GM12878 (cell line): ENCODE data around the gene TNIP2. TPM values are rescaled to one million over a fixed set of nuclear protein-coding genes. Genes with fewer than 3 reads are reported as not detected.
A peak's percentile ranks its signal among the peaks of the same experiment; 100 is the strongest.

Source experiments
- ATAC-seq: fragments of 200-7000 bp; cut with Tn5 transposase; 3 replicates; pipeline ENCODE4 v1.9.1; 2020; ENCODE audit warnings: mild to moderate bottlenecking, moderate library complexity
- BruUV-seq: library from RNA; stranded (reverse); fragments of 400-500 nt; replicated peaks from 2 replicates; lab custom pipeline; 2021; lab: Mats Ljungman, UMichigan
- CTCF ChIA-PET: fragments of 300-600 bp; sonication (Branson Sonifier 250); formaldehyde crosslinking; extraction: SDS; loops from one replicate; lab custom pipeline; 2021; ENCODE audit warnings: inconsistent platforms; lab: Yijun Ruan, JAX
- POLR2A ChIA-PET: fragments of 350-600 bp; formaldehyde crosslinking; extraction: SDS; loops from one replicate; lab custom pipeline; 2021; ENCODE audit warnings: inconsistent platforms; lab: Charles Lee
- RAD21 ChIA-PET: fragments of 300-600 bp; sonication (Branson Sonifier 250); formaldehyde crosslinking; loops from one replicate; lab custom pipeline; 2023; ENCODE audit warnings: antibody characterized with exemption; ENCODE audit not compliant: unreplicated experiment; lab: Charles Lee
- SMC1A ChIA-PET: fragments of 300-600 bp; sonication (Branson Sonifier 250); formaldehyde crosslinking; loops from one replicate; lab custom pipeline; 2023; ENCODE audit not compliant: unreplicated experiment, uncharacterized antibody; lab: Charles Lee
- DNase-seq: peaks from one replicate; pipeline ENCODE4 v3.0.0-alpha.2; 2011; ENCODE audit warnings: low read depth, low spot score
- FAIRE-seq: peaks from 3 replicates; lab custom pipeline; 2011; peaks lifted over from hg19 to GRCh38; lab: Jason Lieb, UNC
- H2AFZ ChIP-seq: 2 replicates; pipeline ENCODE4 v1.6.0; 2011; ENCODE audit warnings: low read depth, low read length, control low read depth; ENCODE audit not compliant: control insufficient read depth
- H3K27ac ChIP-seq: 2 replicates; pipeline ENCODE4 v1.5.1; 2011; ENCODE audit warnings: control low read depth; ENCODE audit not compliant: control insufficient read depth, insufficient read depth
- H3K27me3 ChIP-seq, 2 experiments: replicated peaks in 1 of 2; 2 replicates each; pipeline versions ENCODE4 v1.6.0 to v1.6.1; 2011; ENCODE audit warnings: low read length in 1 of 2; ENCODE audit not compliant: control insufficient read depth in 2 of 2, insufficient read depth in 2 of 2
- H3K36me3 ChIP-seq, 2 experiments: 2 replicates each; pipeline ENCODE4 v1.5.1; 2011; ENCODE audit warnings: low read length in 1 of 2; ENCODE audit not compliant: control insufficient read depth in 2 of 2, insufficient read depth in 2 of 2
- H3K4me1 ChIP-seq: 2 replicates; pipeline ENCODE4 v1.6.1; 2011; ENCODE audit warnings: mild to moderate bottlenecking, low read length, moderate library complexity, mixed read lengths; ENCODE audit not compliant: control insufficient read depth, insufficient read depth
- H3K4me2 ChIP-seq: 2 replicates; pipeline ENCODE4 v1.6.0; 2011; ENCODE audit warnings: control low read depth; ENCODE audit not compliant: control insufficient read depth, insufficient read depth
- H3K4me3 ChIP-seq: fragments of 200-600 bp; sonication (generic); 2 replicates; pipeline ENCODE4 v1.5.1; 2016
- H3K79me2 ChIP-seq: 2 replicates; pipeline ENCODE4 v1.6.0; 2011; ENCODE audit warnings: low read length; ENCODE audit not compliant: control insufficient read depth, insufficient read depth
- H3K9ac ChIP-seq: 2 replicates; pipeline ENCODE4 v1.8.0; 2011; ENCODE audit warnings: low read length, control low read depth, mixed read lengths; ENCODE audit not compliant: control insufficient read depth, insufficient read depth
- H3K9me3 ChIP-seq: replicated peaks from 3 replicates; pipeline ENCODE4 v1.5.1; 2011; ENCODE audit warnings: mild to moderate bottlenecking, low read length; ENCODE audit not compliant: control insufficient read depth, insufficient read depth
- H4K20me1 ChIP-seq: 2 replicates; pipeline ENCODE4 v1.6.0; 2011; ENCODE audit not compliant: control insufficient read depth, insufficient read depth
- BRCA1 ChIP-seq: IDR thresholded peaks from 2 replicates; pipeline ENCODE4 v1.6.1; 2011; ENCODE audit warnings: low read depth, low read length, improper control_type of control experiment
- MYC ChIP-seq: IDR thresholded peaks from 2 replicates; pipeline ENCODE4 v1.6.1; 2011; ENCODE audit warnings: mild to moderate bottlenecking, low read length, moderate library complexity, inconsistent platforms; ENCODE audit not compliant: insufficient read depth, insufficient replicate concordance, insufficient read length, severe bottlenecking
- ZNF622 ChIP-seq: fragments of 450-650 bp; IDR thresholded peaks from 2 replicates; pipeline ENCODE4 v1.6.1; 2017; ENCODE audit warnings: mild to moderate bottlenecking, inconsistent platforms
- WGBS: methylation state at CpG from one replicate; pipeline ENCODE4 v1.1.6; 2016; ENCODE audit warnings: low lambda C conversion rate; ENCODE audit not compliant: insufficient replicate concordance, insufficient coverage; ENCODE audit errors: missing lambda C conversion rate; 5-methylcytosine and 5-hydroxymethylcytosine counted together
- in situ Hi-C: fragments of 300-500 bp; cut with MboI; formaldehyde crosslinking; loops from 9 replicates; pipeline ENCODE4 v1.14.3; 2018; ENCODE audit warnings: mixed read lengths
- intact Hi-C: fragments of 100-400 bp; cut with micrococcal nuclease; formaldehyde crosslinking; loops from one replicate; pipeline ENCODE4 v1.14.2; 2022; ENCODE audit not compliant: unreplicated experiment
- polyA plus RNA-seq, 11 experiments: library from polyadenylated mRNA; depleted of rRNA in 4 of 11; unstranded in 6 of 11; stranded (reverse) in 5 of 11; fragments of >200 nt; fragmentation: Nextera tagmentation in 4 of 11; fragmentation: Illumina TruSeq in 1 of 11; extraction: Ambion mirVana in 4 of 11; extraction: Trizol in 1 of 11; gene quantifications; 1 replicate in 1 of 11; 2 replicates in 10 of 11; pipeline versions ENCODE4 v1.2.1 to v1.2.3, GENCODE V29; 2011 to 2016; ENCODE audit warnings: inconsistent platforms in 2 of 11, missing spikeins in 2 of 11, low read depth in 1 of 11
- total RNA-seq, 4 experiments: library from RNA; depleted of rRNA in 3 of 4; stranded (reverse); fragments of >200 nt in 3 of 4; fragmentation: Illumina TruSeq in 1 of 4; extraction: Trizol in 1 of 4; gene quantifications; 2 replicates each; pipeline versions ENCODE4 v1.2.1 to v1.2.3, GENCODE V29; 2013 to 2021

TNIP2 gene
- total and polyA plus RNA-seq, 10 of the 15 experiments (the other 5 are each of a cell fraction or from before 2014, with no cell fraction given), result 1.4 to 64.9 (median 45.5) TPM

- Histone ChIP-seq H2AFZ (no peak overlapping the region), H3K4me2 (no peak overlapping the region), H3K4me3 (no peak overlapping the region), H3K79me2 (no peaks in the 10 kb centered on the region), H3K9me3 (no peaks in the 10 kb centered on the region; the same call in 2 of the 3 replicates), H3K9ac (no peak overlapping the region), H3K4me1 (peaks cover 3% of the 10 kb centered on the region; the same call in 1 of the 2 replicates), H3K27ac (no peak overlapping the region), H3K27me3 (no peaks in the 10 kb centered on the region), H3K36me3 (peaks cover 8 to 9% of the 10 kb centered on the region in 2 experiments; a peak in 3 of 4 replicates), H4K20me1 (no peaks in the 10 kb centered on the region)
- POLR2A ChIA-PET, result interaction anchor here (0.5 to 1.5 kb wide), 6 partner anchors 7 to 38 kb away, joined by 3 to 9 read pairs (median 4); no protein-coding TSS in a partner anchor
- in situ Hi-C loops, result no loop called here
- no peak for DNase-seq
- TF ChIP-seq MYC, result no peak
- TF ChIP-seq ZNF622, result no peak
- TF ChIP-seq BRCA1, result no peak
- peak; percentile 33 for ATAC-seq
- RAD21 ChIA-PET, result interaction anchor here (1.0 to 2.2 kb wide), 3 partner anchors 12 to 202 kb away, joined by 4 to 16 read pairs (median 7); no protein-coding TSS in a partner anchor
- no TSS peak for BruUV-seq
- intact Hi-C loops, result no loop called here
- no peak for FAIRE-seq
- 85% methylated on average over 2 of the region's 2 CpGs for WGBS
- CTCF ChIA-PET, result interaction anchor here (1.1 to 1.3 kb wide), 3 partner anchors 12 to 61 kb away, joined by 3 read pairs; no protein-coding TSS in a partner anchor
- SMC1A ChIA-PET, result interaction anchor here (0.6 to 1.6 kb wide), 5 partner anchors 9 to 60 kb away, joined by 3 to 11 read pairs (median 4); partner anchors contain the start of gene TNIP2
Measured at GRCh38 chr4:2733844-2734574, 22.1 kb downstream of the TNIP2 start.
